HepG2 (cell line): ENCODE measurements around the gene COL4A3. TPM values are rescaled to one million over a fixed set of nuclear protein-coding genes. Genes with fewer than 3 reads are reported as not detected.

Source experiments
- ATAC-seq: fragments of 200-7000 bp; cut with Tn5 transposase; 3 replicates; pipeline ENCODE4 v1.9.1; 2020; ENCODE audit warnings: mild to moderate bottlenecking, moderate library complexity
- BruUV-seq: library from RNA; stranded (reverse); fragments of 400-500 nt; replicated peaks from 2 replicates; lab custom pipeline; 2021; lab: Mats Ljungman, UMichigan
- CTCF ChIA-PET: fragments of 300-600 bp; formaldehyde crosslinking; extraction: SDS; loops from one replicate; lab custom pipeline; 2021; ENCODE audit warnings: low total read pairs, inconsistent platforms, low intra/inter-chr PET ratio; lab: Yijun Ruan, JAX
- POLR2A ChIA-PET: fragments of 350-600 bp; sonication (Branson Sonifier 250); formaldehyde crosslinking; loops from one replicate; lab custom pipeline; 2020; ENCODE audit warnings: antibody characterized with exemption, inconsistent platforms; lab: Yijun Ruan, JAX
- DNase-seq: peaks from one replicate; pipeline ENCODE4 v3.0.0-alpha.2; 2015; ENCODE audit warnings: low spot score
- FAIRE-seq: peaks from 3 replicates; lab custom pipeline; 2011; peaks lifted over from hg19 to GRCh38; lab: Jason Lieb, UNC
- H2AFZ ChIP-seq: one replicate; pipeline ENCODE4 v1.6.1; 2011; ENCODE audit warnings: low read length, inconsistent platforms
- H3K27ac ChIP-seq: fragments of 300-600 bp; 3 replicates; pipeline ENCODE4 v1.8.0; 2011; ENCODE audit warnings: mixed run types, mild to moderate bottlenecking, mixed read lengths, low read length, inconsistent platforms; ENCODE audit not compliant: insufficient read depth; ENCODE audit errors: extremely low read length
- H3K27me3 ChIP-seq, 2 experiments: fragments of 200-600 bp in 1 of 2; 2 replicates in 1 of 2; 3 replicates in 1 of 2; pipeline versions ENCODE4 v1.6.0 to v1.8.0; 2011; ENCODE audit warnings: low read length in 2 of 2, mild to moderate bottlenecking in 2 of 2, moderate library complexity in 2 of 2, inconsistent platforms in 1 of 2; ENCODE audit not compliant: insufficient read depth in 2 of 2, control insufficient read depth in 1 of 2
- H3K36me3 ChIP-seq, 2 experiments: fragments of 200-600 bp in 1 of 2; replicated peaks in 1 of 2; 2 replicates in 1 of 2; 3 replicates in 1 of 2; pipeline versions ENCODE4 v1.5.1 to v1.8.0; 2011; ENCODE audit warnings: low read length in 2 of 2, inconsistent platforms in 1 of 2; ENCODE audit not compliant: insufficient read depth in 2 of 2, control insufficient read depth in 1 of 2
- H3K4me1 ChIP-seq: 2 replicates; pipeline ENCODE4 v1.5.1; 2012; ENCODE audit warnings: low read length, inconsistent platforms; ENCODE audit not compliant: insufficient read depth
- H3K4me2 ChIP-seq: 2 replicates; pipeline ENCODE4 v1.6.0; 2011; ENCODE audit warnings: low read depth, low read length, inconsistent platforms
- H3K4me3 ChIP-seq, 3 experiments: fragments of 200-600 bp in 1 of 3; sonication (generic), shearing (Covaris generic) in 1 of 3; replicated peaks in 1 of 3; 2 replicates each; pipeline ENCODE4 v1.5.1; 2011 to 2016; ENCODE audit warnings: low read length in 3 of 3, inconsistent platforms in 2 of 3, low read depth in 2 of 3, mild to moderate bottlenecking in 2 of 3, control low read depth in 1 of 3, mixed read lengths in 1 of 3; ENCODE audit not compliant: insufficient read depth in 1 of 3
- H3K79me2 ChIP-seq: one replicate; pipeline ENCODE4 v1.6.1; 2011; ENCODE audit warnings: low read length, inconsistent platforms; ENCODE audit not compliant: insufficient read depth
- H3K9ac ChIP-seq: 2 replicates; pipeline ENCODE4 v1.6.0; 2011; ENCODE audit warnings: mild to moderate bottlenecking, low read depth, low read length, inconsistent platforms; ENCODE audit not compliant: insufficient read depth
- H3K9me3 ChIP-seq: 2 replicates; pipeline ENCODE4 v1.5.1; 2012; ENCODE audit warnings: mild to moderate bottlenecking, low read length
- H4K20me1 ChIP-seq: 2 replicates; pipeline ENCODE4 v1.6.0; 2011; ENCODE audit warnings: inconsistent platforms, mild to moderate bottlenecking, low read length, moderate library complexity; ENCODE audit not compliant: insufficient read depth
- DMTF1 ChIP-seq: sonication (generic); formaldehyde crosslinking; IDR thresholded peaks from 2 replicates; pipeline ENCODE4 v1.4.0; 2020; ENCODE audit warnings: mild to moderate bottlenecking, missing genetic modification reagents
- EHMT2 ChIP-seq: fragments of 200-600 bp; sonication (generic); IDR thresholded peaks from 2 replicates; pipeline ENCODE4 v1.7.0; 2017; ENCODE audit warnings: antibody characterized with exemption, low read depth, low read length, borderline replicate concordance
- HMG20A ChIP-seq: IDR thresholded peaks from 2 replicates; pipeline ENCODE4 v1.6.1; 2016; ENCODE audit warnings: borderline replicate concordance
- IRF2 ChIP-seq: IDR thresholded peaks from 2 replicates; pipeline ENCODE4 v1.6.1; 2018; ENCODE audit warnings: missing genetic modification reagents, missing compliant biosample characterization
- KMT2A ChIP-seq: sonication (generic); formaldehyde crosslinking; IDR thresholded peaks from 2 replicates; pipeline ENCODE4 v1.4.0; 2020; ENCODE audit warnings: missing genetic modification reagents
- MEIS1 ChIP-seq: sonication (generic); formaldehyde crosslinking; IDR thresholded peaks from 2 replicates; pipeline ENCODE4 v1.9.0; 2021; ENCODE audit warnings: mild to moderate bottlenecking, missing genetic modification reagents, moderate library complexity, borderline replicate concordance
- MTA3 ChIP-seq: sonication (generic); formaldehyde crosslinking; IDR thresholded peaks from 2 replicates; pipeline ENCODE4 v1.4.0; 2020; ENCODE audit warnings: missing genetic modification reagents
- TBX2 ChIP-seq: sonication (generic); formaldehyde crosslinking; IDR thresholded peaks from 2 replicates; pipeline ENCODE4 v1.5.0; 2020; ENCODE audit warnings: missing genetic modification reagents, mild to moderate bottlenecking, borderline replicate concordance
- TEAD2 ChIP-seq: sonication (generic); formaldehyde crosslinking; IDR thresholded peaks from 2 replicates; pipeline ENCODE4 v1.9.0; 2021; ENCODE audit warnings: missing genetic modification reagents
- ZFP91 ChIP-seq: sonication (generic); formaldehyde crosslinking; IDR thresholded peaks from 2 replicates; pipeline ENCODE4 v1.9.0; 2022; ENCODE audit warnings: missing genetic modification reagents, mild to moderate bottlenecking, borderline replicate concordance
- ZNF205 ChIP-seq: IDR thresholded peaks from 2 replicates; pipeline ENCODE4 v1.6.1; 2018; ENCODE audit warnings: missing biosample characterization, missing genetic modification reagents
- ZNF234 ChIP-seq: sonication (generic); formaldehyde crosslinking; conservative IDR thresholded peaks from 2 replicates; pipeline ENCODE4 v1.5.1; 2020; ENCODE audit warnings: mild to moderate bottlenecking, missing genetic modification reagents
- WGBS: methylation state at CpG from one replicate; pipeline ENCODE4 v1.1.6; 2017; ENCODE audit warnings: low lambda C conversion rate; 5-methylcytosine and 5-hydroxymethylcytosine counted together
- in situ Hi-C: cut with HindIII; loops from 2 replicates; pipeline ENCODE4 v1.10.0; 2017; ENCODE audit warnings: low pct_unique_long_range_greater_than_20kb; ENCODE audit not compliant: extremely low pct_ligation_motif_present
- intact Hi-C: fragments of 100-400 bp; cut with micrococcal nuclease; formaldehyde crosslinking; loops from one replicate; pipeline ENCODE4 v1.10.0; 2022; ENCODE audit not compliant: unreplicated experiment
- polyA plus RNA-seq, 8 experiments: library from polyadenylated mRNA; depleted of rRNA in 3 of 8; stranded (reverse) in 7 of 8; unstranded in 1 of 8; fragments of >200 nt; fragmentation: Illumina TruSeq in 4 of 8; extraction: Trizol in 4 of 8; gene quantifications; 2 replicates each; pipeline versions ENCODE4 v1.2.1 to v1.2.3, GENCODE V29; 2011 to 2016; ENCODE audit warnings: low read depth in 4 of 8, missing spikeins in 1 of 8, mixed read lengths in 1 of 8; ENCODE audit not compliant: insufficient read depth in 1 of 8
- total RNA-seq, 5 experiments: library from RNA; depleted of rRNA; stranded (reverse); fragments of >200 nt; fragmentation: Illumina TruSeq; extraction: Trizol; gene quantifications; 2 replicates each; pipeline ENCODE4 v1.2.3, GENCODE V29; 2016; ENCODE audit warnings: low read depth in 1 of 5
- TF ChIP-seq, protein P1 (sequence below), 2 experiments: sonication (generic) in 1 of 2; formaldehyde crosslinking in 1 of 2; IDR thresholded peaks; 2 replicates each; pipeline versions ENCODE4 v1.4.0 to v1.6.1; 2018 to 2020; ENCODE audit warnings: missing genetic modification reagents in 2 of 2, borderline replicate concordance in 1 of 2, low read depth in 1 of 2, mild to moderate bottlenecking in 1 of 2, missing biosample characterization in 1 of 2

Gene COL4A3
- total and polyA plus RNA-seq, 2 of the 13 experiments (the other 11 are each of a cell fraction or from before 2014, with no cell fraction given): 0.02 TPM; not detected in 1

- BruUV-seq: no TSS peak
- DNase-seq (no peak), FAIRE-seq (no peak), ATAC-seq (no peak)
- Histone ChIP-seq H3K4me3 (no peak overlapping the region), H3K9me3 (no peaks in the 10 kb centered on the region), H3K9ac (no peak overlapping the region), H3K79me2 (peaks cover 8% of the 10 kb centered on the region), H3K27me3 (no peaks in the 10 kb centered on the region), H3K27ac (no peak overlapping the region), H2AFZ (no peak overlapping the region), H3K4me1 (peaks cover 31% of the 10 kb centered on the region), H3K36me3 (peaks cover 9 to 52% of the 10 kb centered on the region in 2 experiments), H4K20me1 (no peaks in the 10 kb centered on the region), H3K4me2 (no peak overlapping the region)
- CTCF ChIA-PET: no interaction called here
- 89% methylated on average over 1 of the region's 1 CpG for WGBS
- no peak for TF ChIP-seq TEAD2
- TF ChIP-seq ZNF234: no peak
- no peak for TF ChIP-seq HMG20A (CRISPR knock-in tag)
- TF ChIP-seq, protein P1, sequence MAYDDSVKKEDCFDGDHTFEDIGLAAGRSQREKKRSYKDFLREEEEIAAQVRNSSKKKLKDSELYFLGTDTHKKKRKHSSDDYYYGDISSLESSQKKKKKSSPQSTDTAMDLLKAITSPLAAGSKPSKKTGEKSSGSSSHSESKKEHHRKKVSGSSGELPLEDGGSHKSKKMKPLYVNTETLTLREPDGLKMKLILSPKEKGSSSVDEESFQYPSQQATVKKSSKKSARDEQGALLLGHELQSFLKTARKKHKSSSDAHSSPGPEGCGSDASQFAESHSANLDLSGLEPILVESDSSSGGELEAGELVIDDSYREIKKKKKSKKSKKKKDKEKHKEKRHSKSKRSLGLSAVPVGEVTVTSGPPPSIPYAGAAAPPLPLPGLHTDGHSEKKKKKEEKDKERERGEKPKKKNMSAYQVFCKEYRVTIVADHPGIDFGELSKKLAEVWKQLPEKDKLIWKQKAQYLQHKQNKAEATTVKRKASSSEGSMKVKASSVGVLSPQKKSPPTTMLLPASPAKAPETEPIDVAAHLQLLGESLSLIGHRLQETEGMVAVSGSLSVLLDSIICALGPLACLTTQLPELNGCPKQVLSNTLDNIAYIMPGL (CRISPR knock-in tag; IDR thresholded peaks at IDR 0.05; ENCODE audit: borderline replicate concordance in 1 of 2, low read depth in 1 of 2): no peak
- no peak for TF ChIP-seq KMT2A
- no peak for TF ChIP-seq ZFP91 (CRISPR knock-in tag)
- TF ChIP-seq EHMT2: no peak
- no peak for TF ChIP-seq ZNF205
- TF ChIP-seq IRF2 (CRISPR knock-in tag): no peak
- no peak for TF ChIP-seq TBX2 (CRISPR knock-in tag)
- no peak for TF ChIP-seq DMTF1 (CRISPR knock-in tag)
- TF ChIP-seq MTA3 (CRISPR knock-in tag): no peak
- no peak for TF ChIP-seq MEIS1 (CRISPR knock-in tag)
- in situ Hi-C loops: no loop called here
- intact Hi-C loops: no loop called here
- POLR2A ChIA-PET: interaction anchor here (1.3 to 4.8 kb wide), 2 partner anchors 10 to 13 kb away, joined by 4 to 33 read pairs; partner anchors contain the start of gene MFF
Observed at GRCh38 chr2:227335713-227336112, 171.3 kb downstream of the COL4A3 start.
